PC-3 (cell line): ENCODE measurements around the gene NTRK2.

Source experiments
- EZH2 ChIP-seq: fragments of 300-600 bp; sonication (generic); IDR thresholded peaks from one replicate; pipeline ENCODE4 v1.6.1; 2017; ENCODE audit warnings: antibody characterized with exemption, mild to moderate bottlenecking, low read length; ENCODE audit not compliant: unreplicated experiment
- EZH2phosphoT487 ChIP-seq: fragments of 300-600 bp; sonication (generic); IDR thresholded peaks from 2 replicates; pipeline ENCODE4 v1.6.1; 2018; ENCODE audit warnings: mild to moderate bottlenecking, antibody characterized with exemption, low read length, borderline replicate concordance
- TF ChIP-seq, protein P1 (sequence below): fragments of 300-600 bp; sonication (generic); conservative IDR thresholded peaks from 2 replicates; pipeline ENCODE4 v1.5.1; 2017; ENCODE audit warnings: antibody characterized with exemption, low read depth, mild to moderate bottlenecking, low read length

DNA sequence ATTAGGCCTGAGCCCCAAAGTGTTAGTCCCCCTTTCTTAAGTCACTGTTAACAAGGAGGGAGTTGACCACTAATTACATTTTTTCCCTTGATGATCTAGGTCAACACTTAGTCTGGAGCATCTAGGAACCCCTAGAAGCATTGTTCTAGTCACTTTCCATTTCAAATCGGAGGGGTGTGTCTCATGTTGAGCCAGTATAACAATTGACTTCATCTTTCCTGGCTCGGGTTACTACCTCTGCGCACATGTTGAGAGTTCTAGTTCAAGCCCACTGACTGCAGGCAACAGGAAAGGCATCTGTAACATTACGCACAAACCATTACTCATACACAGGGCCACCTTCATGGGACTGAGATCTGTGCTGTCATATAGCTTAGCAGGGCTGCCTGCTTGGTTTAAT is 164.9 kb downstream of the NTRK2 start:
- TF ChIP-seq, protein P1, sequence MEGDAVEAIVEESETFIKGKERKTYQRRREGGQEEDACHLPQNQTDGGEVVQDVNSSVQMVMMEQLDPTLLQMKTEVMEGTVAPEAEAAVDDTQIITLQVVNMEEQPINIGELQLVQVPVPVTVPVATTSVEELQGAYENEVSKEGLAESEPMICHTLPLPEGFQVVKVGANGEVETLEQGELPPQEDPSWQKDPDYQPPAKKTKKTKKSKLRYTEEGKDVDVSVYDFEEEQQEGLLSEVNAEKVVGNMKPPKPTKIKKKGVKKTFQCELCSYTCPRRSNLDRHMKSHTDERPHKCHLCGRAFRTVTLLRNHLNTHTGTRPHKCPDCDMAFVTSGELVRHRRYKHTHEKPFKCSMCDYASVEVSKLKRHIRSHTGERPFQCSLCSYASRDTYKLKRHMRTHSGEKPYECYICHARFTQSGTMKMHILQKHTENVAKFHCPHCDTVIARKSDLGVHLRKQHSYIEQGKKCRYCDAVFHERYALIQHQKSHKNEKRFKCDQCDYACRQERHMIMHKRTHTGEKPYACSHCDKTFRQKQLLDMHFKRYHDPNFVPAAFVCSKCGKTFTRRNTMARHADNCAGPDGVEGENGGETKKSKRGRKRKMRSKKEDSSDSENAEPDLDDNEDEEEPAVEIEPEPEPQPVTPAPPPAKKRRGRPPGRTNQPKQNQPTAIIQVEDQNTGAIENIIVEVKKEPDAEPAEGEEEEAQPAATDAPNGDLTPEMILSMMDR: no peak
- TF ChIP-seq EZH2 (no peak), EZH2phosphoT487 (no peak)
